CD4-positive, alpha-beta memory T cell (primary cell): ENCODE results near the gene MMRN2. TPM values are rescaled to one million over a fixed set of nuclear protein-coding genes. Genes with fewer than 3 reads are reported as not detected.

Experiments used
- CTCF ChIA-PET: fragments of 350-600 bp; sonication (Branson Sonifier 250); formaldehyde crosslinking; loops from one replicate; lab custom pipeline; 2021; ENCODE audit warnings: inconsistent platforms; ENCODE audit not compliant: partially characterized antibody; lab: Charles Lee
- POLR2A ChIA-PET: fragments of 350-600 bp; sonication (Branson Sonifier 250); formaldehyde crosslinking; loops from one replicate; lab custom pipeline; 2021; ENCODE audit not compliant: partially characterized antibody; lab: Charles Lee
- DNase-seq, 5 donors: peaks; one replicate each; pipeline versions ENCODE4 v3.0.0 to v3.0.0-alpha.2; 2020 to 2022; ENCODE audit warnings: mixed read lengths in 1 of 5
- H3K27ac ChIP-seq: one replicate; pipeline ENCODE4 v1.7.0; 2013; ENCODE audit warnings: low read depth, low read length
- H3K27me3 ChIP-seq: 2 replicates; pipeline ENCODE4 v1.7.0; 2013; ENCODE audit warnings: mild to moderate bottlenecking, low read length, moderate library complexity; ENCODE audit not compliant: insufficient read depth
- H3K36me3 ChIP-seq: 2 replicates; pipeline ENCODE4 v1.7.0; 2013; ENCODE audit warnings: mild to moderate bottlenecking, low read length, moderate library complexity; ENCODE audit not compliant: insufficient read depth
- H3K4me1 ChIP-seq: 2 replicates; pipeline ENCODE4 v1.7.0; 2013; ENCODE audit warnings: mild to moderate bottlenecking, low read length, moderate library complexity; ENCODE audit not compliant: insufficient read depth
- H3K4me3 ChIP-seq, 2 donors: one replicate each; pipeline ENCODE4 v1.7.0; 2013; ENCODE audit warnings: low read length in 2 of 2, mild to moderate bottlenecking in 1 of 2
- H3K9me3 ChIP-seq, 2 donors: one replicate each; pipeline ENCODE4 v1.7.0; 2013; ENCODE audit warnings: low read length in 2 of 2, control low read depth in 1 of 2; ENCODE audit not compliant: control insufficient read depth in 1 of 2
- H3K27ac Mint-ChIP-seq, 7 donors: one replicate each; pipeline ENCODE4 v1.8.0; 2020 to 2021; ENCODE audit warnings: mixed read lengths in 7 of 7, mild to moderate bottlenecking in 6 of 7, inconsistent platforms in 3 of 7, moderate library complexity in 3 of 7
- H3K27me3 Mint-ChIP-seq, 2 donors: one replicate each; pipeline ENCODE4 v1.8.0; 2020 to 2021; ENCODE audit warnings: mixed read lengths in 2 of 2
- H3K36me3 Mint-ChIP-seq, 2 donors: one replicate each; pipeline ENCODE4 v1.8.0; 2020 to 2021; ENCODE audit warnings: mixed read lengths in 2 of 2, inconsistent platforms in 1 of 2, mild to moderate bottlenecking in 1 of 2
- H3K4me1 Mint-ChIP-seq, 4 donors: one replicate each; pipeline ENCODE4 v1.8.0; 2020 to 2021; ENCODE audit warnings: mixed read lengths in 4 of 4, mild to moderate bottlenecking in 1 of 4
- H3K4me3 Mint-ChIP-seq, 8 donors: one replicate each; pipeline ENCODE4 v1.8.0; 2020 to 2021; ENCODE audit warnings: mixed read lengths in 8 of 8, mild to moderate bottlenecking in 7 of 8, moderate library complexity in 6 of 8, inconsistent platforms in 3 of 8
- H3K9me3 Mint-ChIP-seq, 8 donors: one replicate each; pipeline ENCODE4 v1.8.0; 2020 to 2021; ENCODE audit warnings: mixed read lengths in 8 of 8, mild to moderate bottlenecking in 5 of 8, inconsistent platforms in 3 of 8, moderate library complexity in 1 of 8
- intact Hi-C: fragments of 100-400 bp; cut with micrococcal nuclease; formaldehyde crosslinking; loops from one replicate; pipeline ENCODE4 v1.15.1; 2023
- polyA plus RNA-seq, 2 donors: library from polyadenylated mRNA; unstranded; fragments of 300-500 nt; fragmentation: Illumina TruSeq; gene quantifications; one replicate each; pipeline ENCODE4 v1.2.3, GENCODE V29; 2021
- total RNA-seq, 2 experiments: library from RNA; stranded (reverse); gene quantifications; one replicate each; pipeline ENCODE4 v1.2.3, GENCODE V29; 2021

The MMRN2 gene
- total and polyA plus RNA-seq, 4 experiments from 2014 or later, result 0.15 to 0.20 TPM; not detected in 2

DNA sequence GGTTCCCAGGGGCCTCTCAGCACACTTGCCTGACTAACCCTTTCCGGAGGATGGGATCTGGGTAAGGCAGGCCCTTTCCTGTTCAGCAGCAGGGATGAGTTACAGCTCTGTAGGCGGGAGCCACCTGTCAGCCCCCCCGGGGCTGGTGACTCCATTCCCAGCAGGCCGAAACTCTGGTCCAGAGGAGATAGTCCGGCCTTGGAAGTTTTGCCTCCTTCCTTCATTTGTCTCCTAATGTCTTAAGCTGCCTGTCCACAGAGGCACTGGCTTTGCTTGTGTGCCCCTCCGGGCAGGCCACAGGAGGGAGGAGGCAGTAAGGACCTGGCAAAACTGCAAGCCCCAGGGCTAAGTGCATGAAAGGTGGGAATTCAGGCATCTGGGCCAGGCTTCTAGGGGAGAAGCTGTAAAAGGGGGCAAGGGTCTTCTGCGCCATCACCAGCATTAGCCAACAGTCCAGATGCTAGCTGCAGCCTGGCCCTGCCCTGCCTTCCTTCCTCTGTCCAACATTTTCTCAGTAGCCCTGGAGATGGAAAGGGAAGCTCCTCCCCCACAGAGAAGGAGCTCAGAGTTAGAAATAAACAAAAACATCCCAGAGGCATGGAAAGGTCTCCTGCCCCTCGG is 12.1 kb upstream of the MMRN2 start:
- H3K4me3 Mint-ChIP-seq, result peak overlapping the region; percentile 41 to 88 (median 49)
- Histone ChIP-seq H3K36me3 (no peaks in the 10 kb centered on the region), H3K27ac (no peak overlapping the region), H3K4me1 (peaks cover 54% of the 10 kb centered on the region), H3K9me3 (no peaks in the 10 kb centered on the region), H3K27me3 (no peaks in the 10 kb centered on the region), H3K4me3 (no peak overlapping the region)
- peaks cover 0 to 4% of the 10 kb centered on the region in 2 donors for H3K36me3 Mint-ChIP-seq
- no peaks in the 10 kb centered on the region for H3K9me3 Mint-ChIP-seq
- H3K27ac Mint-ChIP-seq, result peak overlapping the region in 6 of 7 donors; percentile 43 to 96 (median 68)
- ChIA-PET POLR2A (interaction anchor here (0.6 to 3.1 kb wide), 7 partner anchors 9 to 124 kb away, joined by 3 to 26 read pairs (median 6); partner anchors contain the start of gene GLUD1), CTCF (interaction anchor here (0.8 to 6.8 kb wide), 4 partner anchors 9 to 30 kb away, joined by 3 to 97 read pairs (median 6); partner anchors contain the start of gene MMRN2)
- intact Hi-C loops, result no loop called here
- DNase-seq, result no peak
- H3K4me1 Mint-ChIP-seq, result peaks cover 27 to 62% (median 41%) of the 10 kb centered on the region in 4 donors
- H3K27me3 Mint-ChIP-seq, result peaks cover 0 to 1% of the 10 kb centered on the region in 2 donors

DNA sequence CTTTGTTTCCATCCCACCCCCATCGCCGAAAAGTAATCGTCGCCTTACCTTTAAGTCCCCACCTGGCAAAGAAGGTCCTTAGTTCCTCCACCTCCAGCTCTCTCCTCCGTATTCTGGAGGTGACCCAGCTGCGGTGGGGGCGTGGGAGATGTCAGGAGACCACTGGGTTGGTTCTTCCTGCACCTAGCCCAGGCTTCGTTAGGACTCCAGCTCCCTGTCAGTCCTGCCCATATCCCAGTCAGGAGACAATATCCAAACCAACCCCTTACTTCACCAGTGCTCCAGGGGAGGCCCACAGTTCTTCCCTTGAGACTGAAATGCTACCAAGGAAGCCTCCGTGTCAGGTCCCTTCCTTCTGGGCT is 11.6 kb upstream of the MMRN2 start:
- Mint-ChIP-seq H3K27ac (peak overlapping the region in 2 of 7 donors; percentile 52 to 96), H3K27me3 (peaks cover 0 to 1% of the 10 kb centered on the region in 2 donors), H3K9me3 (no peaks in the 10 kb centered on the region), H3K36me3 (peaks cover 0 to 4% of the 10 kb centered on the region in 2 donors), H3K4me1 (peaks cover 27 to 62% (median 41%) of the 10 kb centered on the region in 4 donors), H3K4me3 (peak overlapping the region in 4 of 8 donors; percentile 27 to 68 (median 48))
- H3K4me1 ChIP-seq, result peaks cover 54% of the 10 kb centered on the region
- H3K36me3 ChIP-seq, result no peaks in the 10 kb centered on the region
- CTCF ChIA-PET, result interaction anchor here (1.3 to 6.8 kb wide), 3 partner anchors 12 to 29 kb away, joined by 3 to 97 read pairs (median 7); partner anchors contain the start of gene MMRN2
- no peak overlapping the region for H3K27ac ChIP-seq
- intact Hi-C loops, result no loop called here
- no peaks in the 10 kb centered on the region for H3K27me3 ChIP-seq
- H3K9me3 ChIP-seq, result no peaks in the 10 kb centered on the region
- no peak for DNase-seq
- POLR2A ChIA-PET, result interaction anchor here (0.6 to 3.1 kb wide), 5 partner anchors 8 to 222 kb away, joined by 3 to 26 read pairs (median 3); partner anchors contain the start of gene GLUD1
- no peak overlapping the region for H3K4me3 ChIP-seq

DNA sequence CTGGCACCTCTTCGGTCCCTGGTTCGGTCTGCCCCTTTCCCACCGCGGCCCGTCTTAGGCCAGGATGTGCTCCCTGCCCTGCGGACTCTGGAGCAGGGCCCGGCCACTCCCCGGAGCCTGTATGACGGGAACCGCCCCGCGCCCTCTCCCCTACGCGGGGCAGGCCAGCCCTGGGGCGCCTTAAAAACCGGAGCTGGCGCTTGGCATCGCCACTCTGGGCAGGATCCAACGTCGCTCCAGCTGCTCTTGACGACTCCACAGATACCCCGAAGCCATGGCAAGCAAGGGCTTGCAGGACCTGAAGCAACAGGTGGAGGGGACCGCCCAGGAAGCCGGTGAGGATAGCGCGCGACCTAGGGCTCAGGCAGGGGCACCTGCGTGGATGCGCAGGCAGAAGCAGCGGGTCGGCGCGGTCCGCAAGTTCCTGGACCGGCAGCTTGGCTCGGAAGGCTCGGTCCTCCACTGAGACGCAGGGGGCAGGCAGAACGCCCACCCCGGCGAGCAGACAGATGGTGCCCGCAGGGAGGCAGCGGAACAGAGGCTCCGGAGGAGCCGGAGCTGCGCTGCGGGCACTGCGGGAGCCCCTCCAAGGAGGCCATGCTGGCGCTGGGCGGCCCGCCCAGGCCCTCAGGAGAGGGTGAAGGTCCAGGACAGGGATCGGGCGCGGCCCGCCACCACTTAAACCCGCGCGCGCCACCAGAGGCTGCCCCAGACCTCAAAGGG is 11.0 kb upstream of the MMRN2 start, which contains the start of gene ADIRF:
Gene ADIRF (plus strand): TSS at position 212 of the 723 bp plus-strand sequence. CDS start 63 bp downstream, at position 275.
- H3K36me3 ChIP-seq, result no peaks in the 10 kb centered on the region
- ChIA-PET POLR2A (interaction anchor here (0.6 to 3.1 kb wide), 4 partner anchors 18 to 221 kb away, joined by 3 to 26 read pairs (median 5); partner anchors contain the start of gene GLUD1), CTCF (interaction anchor here (0.5 to 6.8 kb wide), 5 partner anchors 11 to 96 kb away, joined by 3 to 97 read pairs (median 4); partner anchors contain the start of gene MMRN2)
- intact Hi-C loops, result no loop called here
- DNase-seq, result peak in 1 of 5 donors; percentile 11
- no peaks in the 10 kb centered on the region for H3K9me3 ChIP-seq
- H3K9me3 Mint-ChIP-seq, result no peaks in the 10 kb centered on the region
- no peak within 1 kb of the TSS for H3K4me3 ChIP-seq
- H3K27me3 ChIP-seq, result no peaks in the 10 kb centered on the region
- H3K27me3 Mint-ChIP-seq, result peaks cover 0 to 1% of the 10 kb centered on the region in 2 donors
- H3K27ac ChIP-seq, result no peak within 1 kb of the TSS
- H3K4me1 ChIP-seq, result peaks cover 54% of the 10 kb centered on the region
- H3K27ac Mint-ChIP-seq, result peak within 1 kb of the TSS in 3 of 7 donors; percentile 52 to 96 (median 73)
- H3K4me1 Mint-ChIP-seq, result peaks cover 27 to 62% (median 41%) of the 10 kb centered on the region in 4 donors
- H3K36me3 Mint-ChIP-seq, result peaks cover 0 to 4% of the 10 kb centered on the region in 2 donors
- peak within 1 kb of the TSS; percentile 27 to 68 (median 42) for H3K4me3 Mint-ChIP-seq

DNA sequence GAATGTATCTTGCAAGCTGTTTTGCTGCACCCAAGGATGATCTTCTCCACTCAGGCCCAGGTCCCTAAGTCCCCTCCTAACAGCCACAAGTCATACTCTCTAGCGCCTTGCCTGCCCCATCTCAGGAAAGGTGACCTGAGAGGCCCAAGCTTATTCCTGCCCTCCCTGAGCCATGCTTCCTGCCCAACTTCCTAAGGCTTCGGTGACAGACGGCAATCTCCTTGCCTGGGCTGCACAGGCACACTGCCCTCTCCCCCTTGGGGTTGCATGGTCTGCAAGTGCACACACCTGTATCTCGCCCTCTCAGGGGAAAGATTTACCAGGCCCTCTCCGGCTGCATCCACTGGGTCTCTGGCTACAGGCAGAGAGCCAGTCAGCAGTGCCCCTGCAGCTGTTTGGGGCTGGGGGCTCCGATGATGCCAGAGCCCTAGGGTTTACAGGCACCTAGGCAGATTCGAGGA is 10.1 kb upstream of the MMRN2 start:
- peak overlapping the region in 2 of 7 donors; percentile 27 to 73 for H3K27ac Mint-ChIP-seq
- H3K9me3 ChIP-seq, result no peaks in the 10 kb centered on the region
- no peaks in the 10 kb centered on the region for H3K27me3 ChIP-seq
- H3K36me3 ChIP-seq, result no peaks in the 10 kb centered on the region
- DNase-seq, result no peak
- ChIA-PET CTCF (interaction anchor here (0.8 to 6.8 kb wide), 6 partner anchors 8 to 279 kb away, joined by 3 to 97 read pairs (median 3); no protein-coding TSS in a partner anchor), POLR2A (interaction anchor here (1.2 kb wide), 1 partner anchor 28 kb away, joined by 4 read pairs; no protein-coding TSS in a partner anchor)
- no peaks in the 10 kb centered on the region for H3K9me3 Mint-ChIP-seq
- H3K4me3 ChIP-seq, result no peak overlapping the region
- H3K4me3 Mint-ChIP-seq, result peak overlapping the region in 4 of 8 donors; percentile 19 to 49 (median 35)
- H3K4me1 ChIP-seq, result peaks cover 54% of the 10 kb centered on the region
- intact Hi-C loops, result loop anchor here (2.0 kb wide), 1 partner anchor 565 kb away; no protein-coding TSS in a partner anchor
- peaks cover 0 to 2% of the 10 kb centered on the region in 2 donors for H3K36me3 Mint-ChIP-seq
- H3K27me3 Mint-ChIP-seq, result no peaks in the 10 kb centered on the region
- no peak overlapping the region for H3K27ac ChIP-seq
- H3K4me1 Mint-ChIP-seq, result peaks cover 24 to 58% (median 36%) of the 10 kb centered on the region in 4 donors

DNA sequence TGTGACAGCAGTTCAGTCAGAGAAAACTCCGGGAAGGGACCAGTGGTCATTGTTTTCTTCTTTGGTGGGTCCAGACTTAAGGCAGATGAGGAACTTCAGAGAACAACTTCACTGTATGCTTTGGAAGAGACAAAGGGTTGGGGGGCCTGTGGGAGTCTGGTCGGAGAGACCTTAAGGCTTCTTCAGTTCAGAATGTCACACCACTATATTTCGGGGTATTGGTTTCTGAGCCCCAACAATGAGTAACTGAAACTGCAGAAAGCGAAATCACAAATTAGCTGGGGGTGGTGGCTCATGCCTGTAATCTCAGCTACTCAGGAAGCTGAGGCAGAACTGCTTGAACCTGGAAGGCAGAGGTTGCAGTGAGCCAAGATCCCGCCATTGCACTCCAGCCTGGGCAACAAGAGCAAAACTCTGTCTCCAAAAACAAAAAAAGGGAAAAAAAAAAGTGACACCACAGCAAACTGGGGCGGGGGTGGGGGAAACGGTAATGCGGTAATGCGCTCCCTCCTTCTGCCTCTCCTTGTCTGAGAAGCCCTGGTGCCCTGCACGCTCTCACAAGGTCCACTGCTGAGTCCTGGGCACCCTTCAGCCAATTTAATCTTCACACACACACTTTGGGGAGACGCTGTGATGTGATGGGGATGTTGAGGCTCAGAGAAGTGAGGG is 8.7 kb upstream of the MMRN2 start:
- H3K4me1 Mint-ChIP-seq, result peaks cover 20 to 52% (median 29%) of the 10 kb centered on the region in 4 donors
- H3K27me3 Mint-ChIP-seq, result no peaks in the 10 kb centered on the region
- H3K27ac Mint-ChIP-seq, result peak overlapping the region; percentile 59 to 87 (median 86)
- Histone ChIP-seq H3K4me1 (peaks cover 46% of the 10 kb centered on the region), H3K27me3 (no peaks in the 10 kb centered on the region), H3K4me3 (peak overlapping the region in 1 of 2 donors; percentile 23), H3K36me3 (no peaks in the 10 kb centered on the region), H3K27ac (no peak overlapping the region), H3K9me3 (no peaks in the 10 kb centered on the region)
- no peaks in the 10 kb centered on the region for H3K36me3 Mint-ChIP-seq
- no peak for DNase-seq
- H3K4me3 Mint-ChIP-seq, result peak overlapping the region; percentile 56 to 86 (median 80)
- CTCF ChIA-PET, result interaction anchor here (0.6 to 6.8 kb wide), 7 partner anchors 9 to 278 kb away, joined by 3 to 97 read pairs (median 4); partner anchors contain the start of gene MMRN2
- intact Hi-C loops, result loop anchor here (1.0 to 2.0 kb wide), 2 partner anchors 27 to 563 kb away; no protein-coding TSS in a partner anchor
- POLR2A ChIA-PET, result interaction anchor here (1.0 kb wide), 1 partner anchor 129 kb away, joined by 3 read pairs; the partner anchor contains the start of genes GLUD1 and SHLD2
- no peaks in the 10 kb centered on the region for H3K9me3 Mint-ChIP-seq

DNA sequence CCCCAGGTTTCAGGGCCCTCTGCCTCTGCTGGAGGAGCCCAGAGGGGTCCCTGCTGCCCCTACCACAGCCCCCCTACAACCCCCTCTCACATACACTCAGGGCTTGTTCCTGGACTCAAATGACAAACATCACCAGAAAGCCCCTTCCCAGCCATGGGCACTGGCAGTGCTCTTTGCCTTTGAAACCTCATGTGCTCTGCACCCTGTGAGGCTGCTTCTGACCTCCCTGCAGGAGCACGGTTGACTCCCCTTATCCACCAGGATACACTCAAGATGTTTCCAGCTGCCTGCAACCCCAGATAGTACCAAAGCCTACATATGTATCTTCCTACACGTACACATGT is 7.4 kb upstream of the MMRN2 start:
- peak overlapping the region in 1 of 7 donors; percentile 1 for H3K27ac Mint-ChIP-seq
- intact Hi-C loops, result no loop called here
- H3K27me3 Mint-ChIP-seq, result no peaks in the 10 kb centered on the region
- CTCF ChIA-PET, result interaction anchor here (6.8 kb wide), 1 partner anchor 25 kb away, joined by 97 read pairs; no protein-coding TSS in a partner anchor
- no peaks in the 10 kb centered on the region for H3K9me3 ChIP-seq
- H3K9me3 Mint-ChIP-seq, result no peaks in the 10 kb centered on the region
- no peak overlapping the region for H3K4me3 Mint-ChIP-seq
- no peak for DNase-seq
- no peak overlapping the region for H3K4me3 ChIP-seq
- H3K4me1 Mint-ChIP-seq, result peaks cover 18 to 45% (median 24%) of the 10 kb centered on the region in 4 donors
- peaks cover 35% of the 10 kb centered on the region for H3K4me1 ChIP-seq
- no peaks in the 10 kb centered on the region for H3K36me3 Mint-ChIP-seq
- H3K27ac ChIP-seq, result no peak overlapping the region
- H3K36me3 ChIP-seq, result no peaks in the 10 kb centered on the region
- H3K27me3 ChIP-seq, result no peaks in the 10 kb centered on the region
- POLR2A ChIA-PET, result interaction anchor here (1.1 kb wide), 1 partner anchor 18 kb away, joined by 5 read pairs; no protein-coding TSS in a partner anchor
